Stimulated activated CD8-positive, alpha-beta memory T cell treated with anti-CD3 and anti-CD28 coated beads, Interleukin-12 subunit alpha, Interleukin-12 subunit beta, amount 100 ng/mL, for 24 hours (primary cell): ENCODE data around the gene C18orf63.
"Not testable (repeated sequence)": the region's sequence is repeated elsewhere in the genome, so short reads cannot be mapped to it uniquely, and the experiment has no call there.

Experiments used
- DNase-seq: peaks from one replicate; pipeline ENCODE4 v3.0.0-alpha.2; 2020; ENCODE audit errors: extremely low read depth

The C18orf63 gene

DNA sequence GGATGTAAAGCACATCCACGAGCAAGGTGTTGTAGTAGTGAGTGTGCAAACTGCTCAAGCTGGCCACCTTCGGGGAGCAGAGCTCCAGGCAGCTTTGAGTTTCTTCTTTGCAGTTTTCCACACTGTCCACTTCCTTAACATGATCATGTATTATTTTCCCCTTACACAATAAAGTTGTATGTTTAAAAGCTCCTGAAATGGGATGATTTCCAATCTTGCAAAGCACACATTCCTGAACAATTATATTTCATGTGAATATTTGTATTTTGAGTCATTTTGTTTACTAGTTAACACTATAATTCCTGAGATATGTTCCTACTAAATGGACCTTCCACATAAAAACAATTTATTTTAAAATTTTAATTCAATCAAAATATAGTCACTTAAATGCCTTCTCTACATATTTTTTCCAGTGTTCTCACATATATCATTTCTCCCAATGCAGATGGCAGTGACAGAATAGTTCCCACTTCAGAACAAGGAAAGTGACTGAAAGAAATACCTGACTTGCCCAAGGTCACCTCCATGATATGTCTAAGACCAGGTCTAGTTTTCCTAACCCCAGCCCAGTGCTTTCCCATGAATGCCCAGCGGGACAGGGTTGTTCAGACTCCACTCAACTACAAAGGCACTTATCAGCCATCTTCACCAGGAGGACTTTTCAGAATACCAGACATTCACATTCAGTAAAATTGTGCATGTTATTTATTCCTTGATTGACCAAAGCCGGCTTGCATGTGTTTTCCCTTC, 29.4 kb upstream of the C18orf63 start:
- DNase-seq = no peak

GRCh38 chr18:74286856-74287255, 28.8 kb upstream of the C18orf63 start:
- no peak for DNase-seq

DNA sequence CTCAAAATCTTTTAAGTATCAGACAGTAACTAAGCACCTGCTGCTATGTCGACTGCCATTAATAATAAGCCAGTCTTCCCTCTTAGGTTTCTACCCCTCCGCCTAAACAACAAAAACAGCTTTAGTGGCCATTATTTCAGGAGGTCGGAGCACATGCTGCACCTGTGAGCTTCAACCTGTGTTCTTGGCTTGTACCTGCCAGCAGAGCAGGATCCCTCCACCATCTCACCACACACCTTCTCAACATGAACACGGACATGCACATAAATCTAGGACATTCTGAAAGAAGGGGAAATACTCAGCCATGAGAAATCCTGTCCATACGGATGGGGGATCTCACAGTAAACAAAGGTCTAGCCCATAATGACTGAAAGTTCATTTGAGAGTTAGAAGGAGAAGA, 27.6 kb upstream of the C18orf63 start:
- DNase-seq = no peak

- DNase-seq = no peak
Observed at GRCh38 chr18:74288730-74289129, 26.9 kb upstream of the C18orf63 start.

DNA sequence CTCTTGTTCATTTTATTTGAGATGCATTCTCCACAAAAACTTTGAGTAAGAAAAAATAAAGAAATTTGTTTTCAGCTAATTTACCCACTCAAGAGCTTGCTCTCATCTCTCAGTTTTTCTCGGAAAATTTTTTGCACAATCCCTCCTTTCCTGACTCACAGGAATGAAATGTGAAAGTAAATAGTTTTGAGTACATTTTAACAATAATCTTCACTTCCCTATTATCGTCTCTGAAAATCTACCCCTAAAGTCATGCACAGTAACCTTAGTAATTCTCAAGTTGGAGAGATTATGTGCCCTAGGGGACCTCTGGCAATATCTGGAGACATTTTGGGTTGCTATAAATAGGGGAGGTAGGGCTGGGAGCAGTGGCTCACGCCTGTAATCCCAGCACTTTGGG, 26.5 kb upstream of the C18orf63 start:
- no peak for DNase-seq

GRCh38 chr18:74290021-74290420, 25.6 kb upstream of the C18orf63 start:
- no peak for DNase-seq

DNA sequence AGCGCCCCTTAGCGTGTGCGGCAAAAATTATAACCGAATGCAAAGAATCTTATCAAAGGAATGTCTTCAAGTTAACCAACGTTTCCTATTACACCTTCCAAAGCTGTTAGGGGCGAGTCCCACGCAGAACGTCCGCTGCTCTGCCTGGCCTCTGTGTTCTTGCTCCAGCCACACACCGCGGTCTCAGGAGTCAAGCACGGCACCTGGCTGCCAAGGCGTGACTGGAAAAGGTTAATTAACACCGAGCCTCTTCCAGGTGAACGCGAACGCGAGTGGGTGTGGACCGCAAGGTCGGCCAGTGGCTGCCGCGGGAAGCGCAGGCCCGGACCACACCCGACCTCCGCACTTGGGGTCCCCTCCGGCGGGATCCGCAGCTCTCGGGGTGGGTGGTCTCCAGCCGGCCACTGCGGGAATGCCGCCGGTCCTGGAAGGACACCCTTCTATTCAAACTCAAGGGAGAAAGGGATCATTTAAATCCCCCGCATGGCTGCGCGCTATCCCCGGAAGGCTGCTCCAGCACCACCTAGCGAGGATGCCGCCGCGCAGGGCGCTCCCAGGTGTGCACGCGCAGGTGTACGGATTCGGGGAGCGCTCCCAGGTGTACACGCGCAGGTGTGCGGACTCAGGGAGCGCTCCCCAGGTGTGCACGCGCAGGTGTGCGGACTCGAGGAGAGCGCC, 24.7 kb upstream of the C18orf63 start:
- no peak for DNase-seq

DNA sequence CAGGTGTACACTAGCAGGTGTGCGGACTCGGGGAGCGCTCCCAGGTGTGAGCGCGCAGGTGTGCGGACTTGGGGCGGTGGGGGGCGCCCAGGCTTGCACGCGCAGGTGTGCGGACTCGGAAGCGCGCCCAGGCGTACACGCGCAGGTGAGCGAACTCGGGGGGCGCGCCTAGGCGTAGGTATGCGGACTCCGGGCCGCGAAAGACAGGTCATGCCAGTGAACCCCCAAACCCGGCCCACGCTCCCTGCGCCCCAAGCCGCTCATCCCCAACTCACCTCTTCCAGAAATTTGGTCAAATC, 24.2 kb upstream of the C18orf63 start:
- no peak for DNase-seq

DNA sequence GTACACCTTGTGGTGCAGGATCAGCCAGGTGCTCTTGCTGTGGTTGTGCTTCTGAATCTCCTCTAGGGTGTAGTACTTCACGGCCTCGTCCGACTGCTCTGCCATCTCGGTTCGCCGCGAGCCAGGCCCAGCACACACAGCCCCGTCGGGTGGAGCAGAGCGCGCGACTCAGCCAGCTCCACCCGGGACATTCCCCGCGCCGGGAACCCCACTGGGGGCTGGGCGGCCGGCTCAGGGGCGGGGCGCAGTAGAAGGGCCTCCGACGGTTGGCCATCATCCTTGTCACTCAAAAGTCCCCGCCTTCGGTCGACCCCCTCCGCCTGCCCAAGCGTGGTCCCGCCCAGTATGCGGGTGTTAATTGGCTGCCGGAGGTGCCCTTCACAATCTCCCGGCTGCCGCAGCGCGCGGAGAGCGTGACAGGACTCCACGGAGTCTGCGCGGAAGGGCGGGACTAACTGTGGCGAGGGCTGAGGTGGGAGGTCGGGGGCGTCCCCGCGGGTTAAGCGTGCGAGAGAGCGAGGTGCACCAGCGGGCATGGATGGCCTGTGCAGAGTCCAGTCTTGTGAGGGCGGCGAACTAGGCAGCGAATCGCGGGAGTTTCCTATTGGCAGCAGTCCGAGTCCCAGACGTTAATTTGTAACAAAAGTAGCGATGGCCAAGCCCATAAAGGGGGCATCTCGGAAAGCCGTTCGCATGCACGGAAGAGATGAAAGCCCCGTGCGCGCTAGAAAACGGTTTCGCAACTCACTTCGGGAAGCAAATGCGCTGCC, 23.7 kb upstream of the C18orf63 start, which contains the start of gene CYB5A:
CYB5A (minus strand) TSS at position 193 of the 770 bp plus-strand sequence; CDS start at position 105, 88 bp downstream.
- peak; percentile 94 for DNase-seq

DNA sequence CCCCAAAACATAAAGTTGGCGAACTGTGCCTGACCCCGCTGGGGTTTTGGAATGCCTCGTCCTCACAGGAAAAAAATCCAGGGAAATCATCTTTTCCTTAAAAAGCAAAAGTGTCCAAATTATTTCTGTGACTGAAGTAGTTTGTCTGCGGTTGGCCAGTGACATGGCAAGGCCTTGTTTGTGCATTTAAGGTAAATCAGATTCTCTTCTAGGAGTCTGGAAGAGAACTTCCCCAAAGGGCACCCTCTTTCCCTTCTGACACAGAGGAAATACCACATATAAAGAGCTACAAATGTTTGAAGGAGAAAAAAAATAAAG, 23.1 kb upstream of the C18orf63 start:
- DNase-seq = no peak

- not testable (repeated sequence) for DNase-seq
Observed at GRCh38 chr18:74292982-74293381, 22.7 kb upstream of the C18orf63 start.

GRCh38 chr18:74294526-74294925, 21.1 kb upstream of the C18orf63 start:
- no peak for DNase-seq

DNA sequence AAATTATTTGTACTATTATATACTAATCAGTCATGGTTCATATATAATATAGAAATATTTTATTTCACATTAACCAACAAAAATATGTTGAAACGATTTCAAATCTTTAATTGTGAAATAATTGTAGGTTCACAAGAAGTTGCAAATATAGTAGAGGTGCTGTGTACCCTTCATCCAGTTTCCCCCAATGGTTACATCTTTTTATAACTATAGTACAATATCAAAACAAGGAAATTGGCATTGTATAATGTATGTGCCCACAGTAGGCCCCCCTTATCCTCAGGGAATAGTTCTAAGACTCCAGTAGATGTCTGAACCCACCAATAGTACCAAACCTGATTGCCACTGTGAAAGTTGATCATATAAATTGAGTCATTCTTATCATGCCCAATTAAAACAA, 16.5 kb upstream of the C18orf63 start:
- DNase-seq = no peak

- DNase-seq = no peak
Observed at GRCh38 chr18:74299746-74300145, 15.9 kb upstream of the C18orf63 start.

GRCh38 chr18:74303306-74303705, 12.3 kb upstream of the C18orf63 start:
- no peak for DNase-seq

GRCh38 chr18:74303936-74304335, 11.7 kb upstream of the C18orf63 start:
- DNase-seq = no peak

DNA sequence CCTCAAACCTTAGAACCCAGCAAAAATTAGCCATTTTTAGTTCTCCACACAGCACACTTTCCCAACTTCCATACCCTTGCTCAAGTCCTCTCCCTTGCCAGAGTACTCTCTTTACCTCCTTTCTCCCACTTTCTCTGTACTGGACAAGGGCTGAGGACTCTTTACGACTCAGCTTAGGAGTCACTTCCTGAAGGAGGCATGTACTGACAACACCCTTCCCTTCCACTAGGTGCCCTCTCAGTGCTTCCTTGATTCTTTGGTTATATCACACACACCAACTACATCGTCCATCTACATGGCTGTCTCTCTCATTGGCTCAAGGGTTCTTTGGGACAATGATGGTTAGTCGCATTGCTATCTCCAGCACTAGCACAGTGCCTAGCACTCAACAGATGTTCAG, 5.2 kb upstream of the C18orf63 start:
- no peak for DNase-seq

DNA sequence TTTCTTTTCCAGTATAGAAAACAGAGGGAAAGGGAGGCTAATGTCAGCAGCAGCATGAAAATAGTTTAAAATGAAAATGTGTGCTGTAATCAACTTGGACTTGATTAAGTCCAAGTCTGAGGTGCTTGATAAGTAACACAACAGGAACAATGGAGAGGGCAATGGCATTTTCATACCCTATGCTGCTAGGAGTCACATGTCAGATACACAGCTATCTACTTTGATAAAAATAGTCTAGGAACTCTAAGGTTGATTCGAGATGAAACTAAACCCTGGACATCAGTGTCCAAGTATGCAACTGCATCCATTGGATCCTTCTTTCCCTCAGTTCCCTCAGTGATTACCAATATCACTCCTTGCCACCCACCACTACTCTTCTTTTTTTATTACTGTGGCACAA, 4.6 kb upstream of the C18orf63 start:
- DNase-seq = no peak

DNA sequence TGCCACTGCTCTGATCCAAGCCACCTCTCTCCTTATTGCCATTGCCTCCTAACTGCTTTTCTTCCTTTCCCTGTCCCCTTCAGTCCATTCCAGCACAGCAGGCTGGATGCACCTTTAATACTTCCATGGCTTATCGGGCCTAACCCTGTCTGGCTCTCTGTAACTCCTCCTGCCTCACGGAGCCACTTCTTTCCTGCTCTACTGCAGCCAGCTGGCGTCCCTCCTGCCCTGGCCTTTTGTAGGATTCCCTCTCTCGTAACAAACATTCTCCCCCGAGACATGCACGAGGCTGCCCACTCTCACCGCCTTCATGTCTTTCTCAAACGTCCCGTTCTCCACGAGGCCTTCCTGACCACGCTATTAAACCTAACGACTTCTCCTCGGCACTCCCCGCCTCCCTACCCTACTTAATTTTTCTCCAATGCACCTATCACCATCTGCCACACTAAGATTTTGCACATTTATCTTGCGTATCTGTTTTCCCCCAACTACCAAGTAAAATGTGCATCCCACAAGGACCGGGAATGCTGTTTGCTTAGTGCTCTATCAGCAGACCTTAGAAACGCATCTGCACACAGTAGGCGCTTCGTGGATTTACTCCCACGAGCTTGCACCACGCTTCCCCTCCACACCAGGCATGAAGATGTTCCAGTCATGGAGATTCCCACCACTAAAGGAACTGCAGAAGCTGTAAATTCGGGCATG, 728 bp upstream of the C18orf63 start:
- no peak for DNase-seq

- no peak for DNase-seq
Observed at GRCh38 chr18:74316257-74317170, 875 bp downstream of the C18orf63 start.

GRCh38 chr18:74326231-74326630, 10.6 kb downstream of the C18orf63 start:
- no peak for DNase-seq
